H1 (cell line): ENCODE data around the gene SLC45A1. TPM values are rescaled to one million over a fixed set of nuclear protein-coding genes. Genes with fewer than 3 reads are reported as not detected.

Experiments used
- CTCF ChIA-PET: fragments of 300-600 bp; sonication (Branson Sonifier 250); formaldehyde crosslinking; loops from one replicate; lab custom pipeline; 2021; ENCODE audit not compliant: partially characterized antibody; lab: Charles Lee
- POLR2A ChIA-PET: fragments of 300-600 bp; sonication (Branson Sonifier 250); formaldehyde crosslinking; loops from one replicate; lab custom pipeline; 2021; ENCODE audit warnings: inconsistent platforms; ENCODE audit not compliant: partially characterized antibody; lab: Charles Lee
- DNase-seq, 2 experiments: peaks; one replicate each; pipeline versions ENCODE4 v3.0.0 to v3.0.0-alpha.2; 2010 to 2022; ENCODE audit warnings: low spot score in 2 of 2, low read depth in 1 of 2, mixed read lengths in 1 of 2
- FAIRE-seq: peaks from 2 replicates; lab custom pipeline; 2011; peaks lifted over from hg19 to GRCh38; lab: Jason Lieb, UNC
- H2AFZ ChIP-seq: 2 replicates; pipeline ENCODE4 v1.8.1; 2012; ENCODE audit warnings: low read length, inconsistent platforms
- H2AK5ac ChIP-seq: 2 replicates; pipeline ENCODE4 v1.6.1; 2013; ENCODE audit warnings: low read depth, low read length
- H2BK120ac ChIP-seq: replicated peaks from 2 replicates; pipeline ENCODE3; 2013; ENCODE audit warnings: low read depth, low read length, inconsistent platforms
- H2BK12ac ChIP-seq: 2 replicates; pipeline ENCODE4 v1.6.1; 2013; ENCODE audit warnings: low read depth, low read length
- H2BK15ac ChIP-seq: 2 replicates; pipeline ENCODE4 v1.6.1; 2013; ENCODE audit warnings: low read length
- H2BK20ac ChIP-seq: 2 replicates; pipeline ENCODE4 v1.6.1; 2013; ENCODE audit warnings: low read length
- H2BK5ac ChIP-seq: 2 replicates; pipeline ENCODE4 v1.6.1; 2013; ENCODE audit warnings: low read depth, low read length
- H3K14ac ChIP-seq: 2 replicates; pipeline ENCODE4 v1.6.1; 2013; ENCODE audit warnings: inconsistent platforms; ENCODE audit not compliant: insufficient read length
- H3K18ac ChIP-seq: 2 replicates; pipeline ENCODE4 v1.6.1; 2013; ENCODE audit warnings: low read length; ENCODE audit errors: extremely low read depth
- H3K23ac ChIP-seq: 2 replicates; pipeline ENCODE4 v1.6.1; 2013; ENCODE audit warnings: inconsistent platforms; ENCODE audit not compliant: insufficient read length
- H3K23me2 ChIP-seq: 2 replicates; pipeline ENCODE4 v1.6.1; 2013; ENCODE audit warnings: low read depth, low read length
- H3K27ac ChIP-seq: 2 replicates; pipeline ENCODE4 v1.6.1; 2011; ENCODE audit warnings: low read depth, low read length, inconsistent platforms
- H3K27me3 ChIP-seq, 4 experiments: replicated peaks in 1 of 4; 1 replicate in 1 of 4; 2 replicates in 3 of 4; pipeline versions ENCODE4 v1.6.1 to v1.8.1; 2011 to 2013; ENCODE audit warnings: low read length in 3 of 4, mild to moderate bottlenecking in 3 of 4, inconsistent platforms in 2 of 4, mixed read lengths in 2 of 4, moderate library complexity in 1 of 4; ENCODE audit not compliant: control insufficient read depth in 3 of 4, insufficient read depth in 3 of 4; ENCODE audit errors: extremely low read depth in 1 of 4
- H3K36me3 ChIP-seq, 4 experiments: 2 replicates each; pipeline versions ENCODE4 v1.6.1 to v1.8.1; 2011 to 2013; ENCODE audit warnings: mild to moderate bottlenecking in 4 of 4, low read length in 3 of 4, moderate library complexity in 2 of 4, control low read depth in 1 of 4, inconsistent platforms in 1 of 4; ENCODE audit not compliant: insufficient read depth in 4 of 4, control insufficient read depth in 2 of 4
- H3K4ac ChIP-seq: replicated peaks from 2 replicates; pipeline ENCODE3; 2013; ENCODE audit warnings: low read length, low read depth, mixed read lengths, inconsistent platforms; ENCODE audit not compliant: insufficient read length
- H3K4me1 ChIP-seq, 4 experiments: replicated peaks in 1 of 4; 1 replicate in 1 of 4; 2 replicates in 3 of 4; pipeline versions ENCODE4 v1.6.1 to v1.8.1; 2011 to 2013; ENCODE audit warnings: low read length in 3 of 4, inconsistent platforms in 2 of 4, mixed read lengths in 1 of 4; ENCODE audit not compliant: insufficient read depth in 4 of 4, control insufficient read depth in 3 of 4
- H3K4me2 ChIP-seq, 2 experiments: 2 replicates each; pipeline versions ENCODE4 v1.6.1 to v1.8.1; 2011 to 2013; ENCODE audit warnings: low read depth in 2 of 2, low read length in 2 of 2, control low read depth in 1 of 2, inconsistent platforms in 1 of 2, mild to moderate bottlenecking in 1 of 2; ENCODE audit not compliant: insufficient read depth in 1 of 2
- H3K4me3 ChIP-seq, 4 experiments: fragments of 200-600, 300-600 bp in 1 of 4; sonication (generic), shearing (Covaris generic), sonication (Bioruptor Twin) in 1 of 4; 2 replicates each; pipeline versions ENCODE4 v1.5.1 to v1.8.1; 2011 to 2016; ENCODE audit warnings: low read length in 4 of 4, low read depth in 3 of 4, control low read depth in 2 of 4, inconsistent platforms in 2 of 4, mild to moderate bottlenecking in 2 of 4, mixed read lengths in 1 of 4, moderate library complexity in 1 of 4; ENCODE audit not compliant: insufficient read depth in 2 of 4; ENCODE audit errors: extremely low read depth in 1 of 4
- H3K56ac ChIP-seq: replicated peaks from 2 replicates; pipeline ENCODE3; 2013; ENCODE audit warnings: low read depth, mild to moderate bottlenecking, mixed read lengths, low read length, inconsistent platforms; ENCODE audit not compliant: insufficient read length
- H3K79me1 ChIP-seq: 2 replicates; pipeline ENCODE4 v1.6.1; 2013; ENCODE audit warnings: low read depth, low read length, control low read depth
- H3K79me2 ChIP-seq, 2 experiments: 2 replicates each; pipeline versions ENCODE4 v1.6.1 to v1.8.1; 2012 to 2013; ENCODE audit warnings: low read length in 2 of 2, mild to moderate bottlenecking in 2 of 2, inconsistent platforms in 1 of 2; ENCODE audit not compliant: insufficient read depth in 2 of 2, control insufficient read depth in 1 of 2
- H3K9ac ChIP-seq, 4 experiments: replicated peaks in 1 of 4; 1 replicate in 1 of 4; 2 replicates in 3 of 4; pipeline versions ENCODE4 v1.6.1 to v1.8.1; 2011 to 2013; ENCODE audit warnings: low read depth in 3 of 4, low read length in 3 of 4, control low read depth in 2 of 4, mild to moderate bottlenecking in 2 of 4, moderate library complexity in 2 of 4, inconsistent platforms in 1 of 4; ENCODE audit errors: extremely low read depth in 1 of 4
- H3K9me3 ChIP-seq, 2 experiments: 2 replicates each; pipeline versions ENCODE4 v1.6.1 to v1.8.1; 2012 to 2013; ENCODE audit warnings: mild to moderate bottlenecking in 2 of 2, moderate library complexity in 2 of 2, control low read depth in 1 of 2, inconsistent platforms in 1 of 2, low read depth in 1 of 2, low read length in 1 of 2, mixed read lengths in 1 of 2; ENCODE audit not compliant: insufficient read depth in 2 of 2
- H4K20me1 ChIP-seq, 2 experiments: replicated peaks in 1 of 2; 2 replicates each; pipeline versions ENCODE3 to v1.8.1; 2011 to 2013; ENCODE audit warnings: inconsistent platforms in 2 of 2, low read length in 2 of 2, mild to moderate bottlenecking in 1 of 2; ENCODE audit not compliant: insufficient read depth in 2 of 2, control insufficient read depth in 1 of 2
- H4K5ac ChIP-seq: 2 replicates; pipeline ENCODE4 v1.6.1; 2013; ENCODE audit warnings: low read length, low read depth, mixed read lengths, inconsistent platforms; ENCODE audit not compliant: insufficient read length
- H4K8ac ChIP-seq: 2 replicates; pipeline ENCODE4 v1.8.0; 2013; ENCODE audit warnings: mild to moderate bottlenecking, moderate library complexity, low read length, inconsistent platforms; ENCODE audit not compliant: insufficient read depth; ENCODE audit errors: extremely low read depth
- H4K91ac ChIP-seq: replicated peaks from 2 replicates; pipeline ENCODE3; 2013; ENCODE audit warnings: low read length, mixed read lengths, inconsistent platforms; ENCODE audit not compliant: insufficient read length
- BRCA1 ChIP-seq: IDR thresholded peaks from 2 replicates; pipeline ENCODE4 v1.6.1; 2012; ENCODE audit warnings: low read depth, low read length, improper control_type of control experiment
- FOSL1 ChIP-seq: IDR thresholded peaks from 2 replicates; pipeline ENCODE4 v1.6.1; 2011; ENCODE audit warnings: mild to moderate bottlenecking, low read depth, low read length, moderate library complexity; ENCODE audit not compliant: insufficient read depth
- GTF2F1 ChIP-seq: IDR thresholded peaks from 2 replicates; pipeline ENCODE4 v1.6.1; 2012; ENCODE audit warnings: low read depth, low read length, improper control_type of control experiment, borderline replicate concordance
- JUND ChIP-seq: IDR thresholded peaks from 2 replicates; pipeline ENCODE4 v1.6.1; 2011; ENCODE audit warnings: mild to moderate bottlenecking, improper control_type of control experiment, low read length
- KDM4A ChIP-seq: IDR thresholded peaks from one replicate; pipeline ENCODE4 v1.7.1; 2012; ENCODE audit warnings: low read depth, mild to moderate bottlenecking, moderate library complexity, low read length, inconsistent platforms; ENCODE audit not compliant: severe bottlenecking
- RAD21 ChIP-seq, 2 experiments: IDR thresholded peaks in 1 of 2; conservative IDR thresholded peaks in 1 of 2; 2 replicates each; pipeline ENCODE4 v1.6.1; 2011; ENCODE audit warnings: low read depth in 2 of 2, low read length in 2 of 2, improper control_type of control experiment in 1 of 2, inconsistent platforms in 1 of 2, mild to moderate bottlenecking in 1 of 2, moderate library complexity in 1 of 2
- SIN3A ChIP-seq, 2 experiments: IDR thresholded peaks in 1 of 2; conservative IDR thresholded peaks in 1 of 2; 2 replicates each; pipeline ENCODE4 v1.6.1; 2011 to 2012; ENCODE audit warnings: low read length in 2 of 2, improper control_type of control experiment in 1 of 2, low read depth in 1 of 2, mild to moderate bottlenecking in 1 of 2
- SIRT6 ChIP-seq: IDR thresholded peaks from one replicate; pipeline ENCODE4 v1.7.1; 2012; ENCODE audit warnings: low read length, inconsistent platforms
- WGBS, 2 experiments: shearing (Covaris generic) in 1 of 2; methylation state at CpG; one replicate each; pipeline versions ENCODE4 v1.1.6 to v1.1.7; 2013 to 2015; ENCODE audit warnings: low lambda C conversion rate in 2 of 2, mixed read lengths in 2 of 2, inconsistent platforms in 1 of 2, low coverage in 1 of 2, missing lambda C conversion rate in 1 of 2; ENCODE audit not compliant: insufficient replicate concordance in 2 of 2, insufficient coverage in 1 of 2, insufficient read length in 1 of 2; ENCODE audit errors: extremely low coverage in 1 of 2, missing lambda C conversion rate in 1 of 2; 5-methylcytosine and 5-hydroxymethylcytosine counted together
- long read RNA-seq, 2 experiments: library from RNA in 1 of 2; library from capped mRNA in 1 of 2; stranded (forward); transcript quantifications; one replicate each; pipeline ENCODE4 v2.0.0, GENCODE V29; 2021; ENCODE audit warnings: inconsistent platforms in 1 of 2
- polyA minus RNA-seq, 3 experiments: library from RNA; depleted of rRNA, polyadenylated mRNA; stranded (reverse); fragments of >200 nt; gene quantifications; 1 replicate in 2 of 3; 2 replicates in 1 of 3; pipeline ENCODE4 v1.2.3, GENCODE V29; 2011
- polyA plus RNA-seq, 7 experiments: library from polyadenylated mRNA; depleted of rRNA in 3 of 7; stranded (reverse) in 5 of 7; unstranded in 2 of 7; fragments of >200 nt in 5 of 7; fragments of 200-250 nt in 2 of 7; gene quantifications; 1 replicate in 5 of 7; 2 replicates in 1 of 7; 4 replicates in 1 of 7; pipeline versions ENCODE4 v1.2.1 to v1.2.3, GENCODE V29; 2011 to 2013; ENCODE audit warnings: missing spikeins in 2 of 7, mixed read lengths in 2 of 7
- total RNA-seq: library from RNA; stranded (reverse); fragmentation: NEBNext Ultra II Directional; extraction: Animal tissue kit (Norgen Biotek cat#: 25700); gene quantifications from 2 replicates; pipeline ENCODE4 v1.2.1, GENCODE V29; 2021

SLC45A1 gene
- total RNA-seq (1.6 and 1.7 TPM in 2 replicates), polyA plus RNA-seq (2011; rRNA removed) (1.0 and 1.6 TPM in 2 replicates), polyA minus RNA-seq (2011; rRNA and poly(A)+ RNA removed) (0.32 and 1.1 TPM in 2 replicates)
- polyA plus RNA-seq (2011; cell fraction: cytosol; rRNA removed), result 0.96 TPM
- 1.5 TPM for polyA plus RNA-seq (2011; cell fraction: nucleus; rRNA removed)
- polyA plus RNA-seq (2012, experiment 1 of 2), result 1.6 to 2.1 TPM (median 1.8 TPM) in 4 replicates
- polyA plus RNA-seq (2012, experiment 2 of 2), result 1.8 TPM
- polyA plus RNA-seq (2013, experiment 1 of 2), result 2.7 TPM
- polyA plus RNA-seq (2013, experiment 2 of 2), result 3.0 TPM
- not detected for polyA minus RNA-seq (2011; cell fraction: cytosol; rRNA and poly(A)+ RNA removed)
- polyA minus RNA-seq (2011; cell fraction: nucleus; rRNA and poly(A)+ RNA removed), result 1.2 TPM
- long read RNA-seq, experiment 1, partial matches to known transcripts, result 0 of 1 reads
- long read RNA-seq, experiment 1, other reads (novel, unspliced or antisense), result 0 of 1 reads
- long read RNA-seq, experiment 2, result 0 reads

- 32% methylated on average over 35 of the region's 75 CpGs; no CpG with 5 or more reads in 1 of the 2 experiments for WGBS, 2 experiments
- Histone ChIP-seq H2AK5ac (0 out of 2 replicates have a peak within 1 kb of the TSS, but pooled peaks have one; percentile 31), H3K79me2 (no peaks in the 10 kb centered on the region), H3K4ac (no peak within 1 kb of the TSS), H3K4me2 (peak within 1 kb of the TSS; percentile 75 to 89), H3K4me1 (peaks cover 0 to 16% (median 10%) of the 10 kb centered on the region in 4 experiments; a peak in 6 of 7 replicates), H4K8ac (peak within 1 kb of the TSS; percentile 54; the same call in 1 of the 2 replicates), H3K9ac (peak within 1 kb of the TSS in 1 of 4 experiments; percentile 35; a peak in 2 of 7 replicates), H3K36me3 (no peaks in the 10 kb centered on the region), H2AFZ (peak within 1 kb of the TSS; percentile 55; the same call in 1 of the 2 replicates), H3K79me1 (no peaks in the 10 kb centered on the region), H4K91ac (no peak within 1 kb of the TSS), H3K27me3 (peaks cover 0 to 25% (median 13%) of the 10 kb centered on the region in 4 experiments; a peak in 6 of 7 replicates), H3K4me3 (peak within 1 kb of the TSS; percentile 40 to 68 (median 44)), H3K9me3 (no peaks in the 10 kb centered on the region), H2BK20ac (no peak within 1 kb of the TSS), H2BK15ac (peak within 1 kb of the TSS; percentile 75; the same call in 1 of the 2 replicates), H2BK5ac (no peak within 1 kb of the TSS), H2BK120ac (no peak within 1 kb of the TSS), H3K18ac (peak within 1 kb of the TSS; percentile 60; the same call in 1 of the 2 replicates), H3K27ac (no peak within 1 kb of the TSS), H4K5ac (no peak within 1 kb of the TSS), H3K56ac (no peak within 1 kb of the TSS), H3K14ac (no peak within 1 kb of the TSS), H3K23ac (no peak within 1 kb of the TSS), H4K20me1 (peaks cover 0 to 1% of the 10 kb centered on the region in 2 experiments), H3K23me2 (peaks cover 14% of the 10 kb centered on the region; the same call in 1 of the 2 replicates), H2BK12ac (no peak within 1 kb of the TSS; the same call in 1 of the 2 replicates)
- CTCF ChIA-PET, result interaction anchor here (0.8 to 11.7 kb wide), 10 partner anchors 11 to 342 kb away, joined by 3 to 249 read pairs (median 8); no protein-coding TSS in a partner anchor
- POLR2A ChIA-PET, result interaction anchor here (0.7 to 1.2 kb wide), 3 partner anchors 29 to 293 kb away, joined by 3 read pairs; no protein-coding TSS in a partner anchor
- DNase-seq (peak in 1 of 2 experiments; percentile 85), FAIRE-seq (no peak)
- TF ChIP-seq FOSL1 (no peak), SIN3A (conservative IDR thresholded peaks at IDR 0.05 in 1 of 2, IDR thresholded peaks at IDR 0.05 in 1 of 2; ENCODE audit: low read depth in 1 of 2, low read length in 2 of 2) (no peak), RAD21 (IDR thresholded peaks at IDR 0.05 in 1 of 2, conservative IDR thresholded peaks at IDR 0.05 in 1 of 2; ENCODE audit: low read depth in 2 of 2, low read length in 2 of 2) (peak in 1 of 2 experiments; percentile 23; a peak in 1 of 4 replicates), JUND (0 out of 2 replicates have a peak, but pooled peaks have one; percentile 8), BRCA1 (no peak), KDM4A (peak; percentile 74), SIRT6 (no peak), GTF2F1 (no peak)
Measured at GRCh38 chr1:8317647-8318381, at the start of gene SLC45A1. SLC45A1 (plus strand) TSS chr1:8318114; CDS start chr1:8324330, 6,216 bp downstream.
